ENCODE results near the gene PTPN22.

The PTPN22 gene

GRCh38 chr1:113802367-113803007, 69.0 kb downstream of the PTPN22 start:
- DNase-seq, result no peak

- DNase-seq, result no peak
Observed at GRCh38 chr1:113800487-113800886, 71.0 kb downstream of the PTPN22 start.

- no peak for DNase-seq
Observed at GRCh38 chr1:113797472-113797871, 74.0 kb downstream of the PTPN22 start.

GRCh38 chr1:113793878-113794834, 77.4 kb downstream of the PTPN22 start:
- DNase-seq, result no peak

GRCh38 chr1:113792986-113793385, 78.5 kb downstream of the PTPN22 start:
- DNase-seq, result no peak

GRCh38 chr1:113792471-113792870, 79.0 kb downstream of the PTPN22 start:
- DNase-seq, result no peak

GRCh38 chr1:113788802-113789201, 82.7 kb downstream of the PTPN22 start:
- DNase-seq, result no peak

- DNase-seq, result no peak
Observed at GRCh38 chr1:113787663-113788062, 83.8 kb downstream of the PTPN22 start.

GRCh38 chr1:113786069-113786468, 85.4 kb downstream of the PTPN22 start:
- DNase-seq, result no peak

GRCh38 chr1:113784104-113784779, 87.3 kb downstream of the PTPN22 start:
- DNase-seq, result no peak

GRCh38 chr1:113783254-113784103, 88.0 kb downstream of the PTPN22 start:
- peak in 7 of 56 donors; percentile 2 to 14 (median 7) for DNase-seq

- no peak for DNase-seq
Observed at GRCh38 chr1:113782406-113782805, 89.1 kb downstream of the PTPN22 start.

- no peak for DNase-seq
Observed at GRCh38 chr1:113780374-113781146, 91.0 kb downstream of the PTPN22 start.

GRCh38 chr1:113779542-113779941, 92.0 kb downstream of the PTPN22 start:
- no peak for DNase-seq

- no peak for DNase-seq
Observed at GRCh38 chr1:113777561-113777960, 94.0 kb downstream of the PTPN22 start.

GRCh38 chr1:113770031-113770430, 101.5 kb downstream of the PTPN22 start:
- no peak for DNase-seq

- DNase-seq, result no peak
Observed at GRCh38 chr1:113769601-113769970, 101.9 kb downstream of the PTPN22 start.

GRCh38 chr1:113768916-113769600, 102.5 kb downstream of the PTPN22 start:
- DNase-seq, result no peak
